ENCODE results near the gene RAB6A. TPM values are rescaled to one million over a fixed set of nuclear protein-coding genes. Genes with fewer than 3 reads are reported as not detected.

RAB6A gene
- total RNA-seq, 4 donors from 2014 or later, result 49.0 to 232 (median 206) TPM

GRCh38 chr11:73637012-73637411, 123.9 kb downstream of the RAB6A start:
- Histone ChIP-seq H3K4me3 (no peak overlapping the region), H3K9me3 (no peaks in the 10 kb centered on the region), H3K36me3 (no peaks in the 10 kb centered on the region), H3K27me3 (no peaks in the 10 kb centered on the region), H3K4me1 (no peaks in the 10 kb centered on the region), H3K27ac (no peak overlapping the region)
- intact Hi-C loops (cut with DNase I; ENCODE audit: low total_unique reads) (no loop called here), in situ Hi-C loops (cut with MboI; ENCODE audit: low pct_ligation_motif_present in 1 of 4, low pct_unique_long_range_greater_than_20kb in 1 of 4, low sequenced_read_pairs in 3 of 4) (no loop called here)
- 71 to 72% methylated on average over 1 of the region's 1 CpG for WGBS, 2 donors (ENCODE audit: low coverage in 1 of 2)
- DNase-seq, result no peak
- TF ChIP-seq POLR2AphosphoS5 (IDR thresholded peaks at IDR 0.05) (no peak), EP300 (IDR thresholded peaks at IDR 0.05; ENCODE audit: low read depth) (no peak), POLR2A (IDR thresholded peaks at IDR 0.05) (no peak)
- TF ChIP-seq, protein P1, sequence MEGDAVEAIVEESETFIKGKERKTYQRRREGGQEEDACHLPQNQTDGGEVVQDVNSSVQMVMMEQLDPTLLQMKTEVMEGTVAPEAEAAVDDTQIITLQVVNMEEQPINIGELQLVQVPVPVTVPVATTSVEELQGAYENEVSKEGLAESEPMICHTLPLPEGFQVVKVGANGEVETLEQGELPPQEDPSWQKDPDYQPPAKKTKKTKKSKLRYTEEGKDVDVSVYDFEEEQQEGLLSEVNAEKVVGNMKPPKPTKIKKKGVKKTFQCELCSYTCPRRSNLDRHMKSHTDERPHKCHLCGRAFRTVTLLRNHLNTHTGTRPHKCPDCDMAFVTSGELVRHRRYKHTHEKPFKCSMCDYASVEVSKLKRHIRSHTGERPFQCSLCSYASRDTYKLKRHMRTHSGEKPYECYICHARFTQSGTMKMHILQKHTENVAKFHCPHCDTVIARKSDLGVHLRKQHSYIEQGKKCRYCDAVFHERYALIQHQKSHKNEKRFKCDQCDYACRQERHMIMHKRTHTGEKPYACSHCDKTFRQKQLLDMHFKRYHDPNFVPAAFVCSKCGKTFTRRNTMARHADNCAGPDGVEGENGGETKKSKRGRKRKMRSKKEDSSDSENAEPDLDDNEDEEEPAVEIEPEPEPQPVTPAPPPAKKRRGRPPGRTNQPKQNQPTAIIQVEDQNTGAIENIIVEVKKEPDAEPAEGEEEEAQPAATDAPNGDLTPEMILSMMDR (IDR thresholded peaks at IDR 0.05), result no peak

GRCh38 chr11:73636249-73636648, 124.6 kb downstream of the RAB6A start:
- H3K36me3 ChIP-seq, result no peaks in the 10 kb centered on the region
- H3K9me3 ChIP-seq, result no peaks in the 10 kb centered on the region
- H3K27ac ChIP-seq, result no peak overlapping the region
- 95% methylated on average over 5 of the region's 5 CpGs; no CpG with 5 or more reads in 1 of the 2 donors for WGBS, 2 donors (ENCODE audit: low coverage in 1 of 2)
- intact Hi-C loops (cut with DNase I; ENCODE audit: low total_unique reads), result no loop called here
- H3K4me3 ChIP-seq, result no peak overlapping the region
- H3K27me3 ChIP-seq, result no peaks in the 10 kb centered on the region
- no peaks in the 10 kb centered on the region for H3K4me1 ChIP-seq
- in situ Hi-C loops (cut with MboI; ENCODE audit: low pct_ligation_motif_present in 1 of 4, low pct_unique_long_range_greater_than_20kb in 1 of 4, low sequenced_read_pairs in 3 of 4), result no loop called here
- TF ChIP-seq EP300 (IDR thresholded peaks at IDR 0.05; ENCODE audit: low read depth) (no peak), POLR2AphosphoS5 (IDR thresholded peaks at IDR 0.05) (no peak), POLR2A (IDR thresholded peaks at IDR 0.05) (no peak)
- TF ChIP-seq, protein P1 (IDR thresholded peaks at IDR 0.05), result no peak
- DNase-seq, result no peak

GRCh38 chr11:73635721-73636120, 125.2 kb downstream of the RAB6A start:
- 92 to 93% methylated on average over 3 to 5 of the region's 5 CpGs for WGBS, 2 donors (ENCODE audit: low coverage in 1 of 2)
- H3K27ac ChIP-seq, result no peak overlapping the region
- intact Hi-C loops (cut with DNase I; ENCODE audit: low total_unique reads), result no loop called here
- no peaks in the 10 kb centered on the region for H3K27me3 ChIP-seq
- TF ChIP-seq POLR2AphosphoS5 (IDR thresholded peaks at IDR 0.05), result no peak
- TF ChIP-seq EP300 (IDR thresholded peaks at IDR 0.05; ENCODE audit: low read depth), result no peak
- TF ChIP-seq POLR2A (IDR thresholded peaks at IDR 0.05), result no peak
- TF ChIP-seq, protein P1 (IDR thresholded peaks at IDR 0.05), result no peak
- H3K4me3 ChIP-seq, result no peak overlapping the region
- H3K9me3 ChIP-seq, result no peaks in the 10 kb centered on the region
- DNase-seq, result no peak
- no peaks in the 10 kb centered on the region for H3K36me3 ChIP-seq
- H3K4me1 ChIP-seq, result no peaks in the 10 kb centered on the region
- in situ Hi-C loops (cut with MboI; ENCODE audit: low pct_ligation_motif_present in 1 of 4, low pct_unique_long_range_greater_than_20kb in 1 of 4, low sequenced_read_pairs in 3 of 4), result no loop called here

GRCh38 chr11:73633999-73634398, 126.9 kb downstream of the RAB6A start:
- in situ Hi-C loops (cut with MboI; ENCODE audit: low pct_ligation_motif_present in 1 of 4, low pct_unique_long_range_greater_than_20kb in 1 of 4, low sequenced_read_pairs in 3 of 4) (no loop called here), intact Hi-C loops (cut with DNase I; ENCODE audit: low total_unique reads) (no loop called here)
- Histone ChIP-seq H3K27me3 (no peaks in the 10 kb centered on the region), H3K9me3 (no peaks in the 10 kb centered on the region), H3K4me1 (no peaks in the 10 kb centered on the region), H3K4me3 (no peak overlapping the region), H3K27ac (no peak overlapping the region), H3K36me3 (no peaks in the 10 kb centered on the region)
- DNase-seq, result no peak
- TF ChIP-seq EP300 (IDR thresholded peaks at IDR 0.05; ENCODE audit: low read depth), result no peak
- TF ChIP-seq POLR2A (IDR thresholded peaks at IDR 0.05), result no peak
- no peak for TF ChIP-seq POLR2AphosphoS5 (IDR thresholded peaks at IDR 0.05)
- TF ChIP-seq, protein P1 (IDR thresholded peaks at IDR 0.05), result no peak
- WGBS, 2 donors (ENCODE audit: low coverage in 1 of 2), result 85 to 87% methylated on average over 1 to 2 of the region's 2 CpGs
